T-cell (primary cell): ENCODE data around the gene LMTK3. TPM values are rescaled to one million over a fixed set of nuclear protein-coding genes. Genes with fewer than 3 reads are reported as not detected.

Source experiments
- ATAC-seq, 4 experiments: fragments of 200-7000 bp in 3 of 4; fragments of 150-1000 bp in 1 of 4; cut with Tn5 transposase; replicated peaks in 1 of 4; 1 replicate in 3 of 4; 2 replicates in 1 of 4; pipeline ENCODE4 v1.10.0; 2021; ENCODE audit warnings: moderate library complexity in 3 of 4, mild to moderate bottlenecking in 2 of 4, moderate number of reproducible peaks in 1 of 4
- CTCF ChIA-PET, 2 donors: fragments of 300-600 bp; sonication (Branson Sonifier 250); formaldehyde crosslinking; loops; one replicate each; lab custom pipeline; 2022; ENCODE audit warnings: antibody characterized with exemption in 2 of 2; lab: Charles Lee
- POLR2A ChIA-PET, 2 donors: fragments of 300-600 bp; sonication (Branson Sonifier 250); formaldehyde crosslinking; loops; one replicate each; lab custom pipeline; 2022; ENCODE audit warnings: antibody characterized with exemption in 2 of 2; lab: Charles Lee
- DNase-seq, 35 experiments: peaks; one replicate each; pipeline versions ENCODE4 v3.0.0 to v3.0.0-alpha.2; 2013 to 2023
- H3K27ac ChIP-seq: one replicate; pipeline ENCODE4 v1.5.1; 2013; ENCODE audit warnings: low read length
- H3K27me3 ChIP-seq, 2 experiments: replicated peaks in 1 of 2; 1 replicate in 1 of 2; 2 replicates in 1 of 2; pipeline versions ENCODE4 v1.6.1 to v1.7.0; 2013; ENCODE audit warnings: low read length in 1 of 2, mixed read lengths in 1 of 2; ENCODE audit not compliant: control insufficient read depth in 2 of 2, insufficient read depth in 2 of 2; ENCODE audit errors: extremely low read depth in 1 of 2
- H3K36me3 ChIP-seq, 2 donors: 1 replicate in 1 of 2; 2 replicates in 1 of 2; pipeline versions ENCODE4 v1.6.1 to v1.7.0; 2013; ENCODE audit warnings: low read length in 1 of 2; ENCODE audit not compliant: control insufficient read depth in 2 of 2, insufficient read depth in 1 of 2; ENCODE audit errors: extremely low read depth in 1 of 2
- H3K4me1 ChIP-seq, 2 experiments: 1 replicate in 1 of 2; 2 replicates in 1 of 2; pipeline versions ENCODE4 v1.6.1 to v1.7.0; 2013; ENCODE audit warnings: low read length in 2 of 2, mixed read lengths in 1 of 2; ENCODE audit not compliant: insufficient read depth in 2 of 2, control insufficient read depth in 1 of 2; ENCODE audit errors: extremely low read depth in 1 of 2
- H3K4me3 ChIP-seq, 2 donors: 1 replicate in 1 of 2; 2 replicates in 1 of 2; pipeline versions ENCODE4 v1.5.1 to v1.7.0; 2013; ENCODE audit warnings: mild to moderate bottlenecking in 2 of 2, low read length in 1 of 2, moderate library complexity in 1 of 2; ENCODE audit not compliant: control insufficient read depth in 1 of 2; ENCODE audit errors: extremely low read depth in 1 of 2
- H3K9me3 ChIP-seq: 2 replicates; pipeline ENCODE4 v1.7.0; 2013
- H3K27ac Mint-ChIP-seq, 2 donors: one replicate each; pipeline ENCODE4 v1.8.0; 2020 to 2021; ENCODE audit warnings: mild to moderate bottlenecking in 2 of 2, mixed read lengths in 2 of 2
- H3K27me3 Mint-ChIP-seq, 2 donors: one replicate each; pipeline ENCODE4 v1.8.0; 2021 to 2022; ENCODE audit warnings: mixed read lengths in 2 of 2
- H3K36me3 Mint-ChIP-seq: one replicate; pipeline ENCODE4 v1.8.0; 2021; ENCODE audit warnings: mixed read lengths
- H3K4me1 Mint-ChIP-seq, 3 donors: one replicate each; pipeline ENCODE4 v1.8.0; 2020 to 2022; ENCODE audit warnings: mixed read lengths in 3 of 3, mild to moderate bottlenecking in 1 of 3
- H3K4me3 Mint-ChIP-seq, 3 donors: one replicate each; pipeline ENCODE4 v1.8.0; 2020 to 2022; ENCODE audit warnings: mild to moderate bottlenecking in 3 of 3, mixed read lengths in 3 of 3, moderate library complexity in 3 of 3
- H3K9me3 Mint-ChIP-seq, 3 donors: one replicate each; pipeline ENCODE4 v1.8.0; 2020 to 2022; ENCODE audit warnings: mixed read lengths in 3 of 3
- WGBS: methylation state at CpG from one replicate; pipeline ENCODE4 v1.1.5; 2013; ENCODE audit warnings: missing lambda C conversion rate; ENCODE audit not compliant: insufficient coverage; 5-methylcytosine and 5-hydroxymethylcytosine counted together
- total RNA-seq, 35 experiments: library from RNA in 6 of 35; stranded (reverse) in 6 of 35; fragments of 120-200 nt in 1 of 35; gene quantifications; one replicate each; pipeline versions ENCODE4 v1.2.1 to v1.2.4 and lab custom pipeline; 2013 to 2026

The LMTK3 gene
- total RNA-seq, 5 donors from 2014 or later (not counting 1 experiment from before 2014, with no cell fraction given): 17.5 to 28.2 (median 23.5) TPM

GRCh38 chr19:48510421-48511268, 990 bp downstream of the LMTK3 start:
- no peaks in the 10 kb centered on the region for H3K27me3 Mint-ChIP-seq
- peak; percentile 40 to 58 (median 50) for ATAC-seq
- CTCF ChIA-PET: interaction anchor here in 1 of 2 donors (0.6 to 0.7 kb wide), 2 partner anchors 21 to 107 kb away, joined by 3 to 5 read pairs; no protein-coding TSS in a partner anchor
- DNase-seq: peak; percentile 49 to 85 (median 73)
- H3K27ac Mint-ChIP-seq: peak overlapping the region; percentile 86 to 87
- peaks cover 9% of the 10 kb centered on the region for H3K36me3 Mint-ChIP-seq
- H3K9me3 Mint-ChIP-seq: no peaks in the 10 kb centered on the region
- H3K4me1 Mint-ChIP-seq: peaks cover 13 to 20% (median 16%) of the 10 kb centered on the region in 3 donors
- H3K4me1 ChIP-seq: peaks cover 12 to 42% of the 10 kb centered on the region in 2 experiments
- H3K4me3 Mint-ChIP-seq: peak overlapping the region in 1 of 3 donors; percentile 87
- peaks cover 0 to 11% of the 10 kb centered on the region in 2 donors for H3K36me3 ChIP-seq
- WGBS: 17% methylated on average over 17 of the region's 24 CpGs
- H3K4me3 ChIP-seq: peak overlapping the region; percentile 53 to 65
- peaks cover 0 to 8% of the 10 kb centered on the region in 2 experiments for H3K27me3 ChIP-seq
- POLR2A ChIA-PET: no interaction called here
- H3K27ac ChIP-seq: peak overlapping the region; percentile 34
- H3K9me3 ChIP-seq: no peaks in the 10 kb centered on the region

GRCh38 chr19:48509467-48510194, 2.0 kb downstream of the LMTK3 start:
- Histone ChIP-seq H3K36me3 (peaks cover 0 to 11% of the 10 kb centered on the region in 2 donors), H3K27me3 (peaks cover 0 to 8% of the 10 kb centered on the region in 2 experiments), H3K9me3 (no peaks in the 10 kb centered on the region), H3K4me1 (peaks cover 12 to 42% of the 10 kb centered on the region in 2 experiments), H3K27ac (no peak overlapping the region), H3K4me3 (no peak overlapping the region)
- Mint-ChIP-seq H3K27ac (no peak overlapping the region), H3K36me3 (peaks cover 9% of the 10 kb centered on the region), H3K9me3 (no peaks in the 10 kb centered on the region), H3K4me3 (peak overlapping the region in 1 of 3 donors; percentile 21), H3K27me3 (no peaks in the 10 kb centered on the region), H3K4me1 (peaks cover 13 to 20% (median 16%) of the 10 kb centered on the region in 3 donors)
- ChIA-PET CTCF (interaction anchor here in 1 of 2 donors (0.6 kb wide), 1 partner anchor 20 kb away, joined by 3 read pairs; no protein-coding TSS in a partner anchor), POLR2A (no interaction called here)
- peak in 1 of 35 experiments; percentile 4 for DNase-seq
- no peak for ATAC-seq
- WGBS: 86% methylated on average over 4 of the region's 12 CpGs

GRCh38 chr19:48508729-48509411, 2.8 kb downstream of the LMTK3 start:
- WGBS: 93% methylated on average over 25 of the region's 32 CpGs
- Mint-ChIP-seq H3K4me1 (peaks cover 11 to 16% (median 12%) of the 10 kb centered on the region in 3 donors), H3K9me3 (no peaks in the 10 kb centered on the region), H3K27me3 (no peaks in the 10 kb centered on the region), H3K36me3 (peaks cover 9% of the 10 kb centered on the region), H3K4me3 (no peak overlapping the region), H3K27ac (no peak overlapping the region)
- H3K27ac ChIP-seq: no peak overlapping the region
- CTCF ChIA-PET: no interaction called here
- peaks cover 12 to 38% of the 10 kb centered on the region in 2 experiments for H3K4me1 ChIP-seq
- ATAC-seq (no peak), DNase-seq (no peak)
- H3K27me3 ChIP-seq: peaks cover 0 to 8% of the 10 kb centered on the region in 2 experiments
- H3K36me3 ChIP-seq: peaks cover 0 to 11% of the 10 kb centered on the region in 2 donors
- no peaks in the 10 kb centered on the region for H3K9me3 ChIP-seq
- POLR2A ChIA-PET: no interaction called here
- H3K4me3 ChIP-seq: no peak overlapping the region

- H3K4me3 ChIP-seq: no peak overlapping the region
- ATAC-seq (no peak), DNase-seq (no peak)
- peaks cover 0 to 8% of the 10 kb centered on the region in 2 experiments for H3K27me3 ChIP-seq
- WGBS: 81% methylated on average over 6 of the region's 7 CpGs
- CTCF ChIA-PET: interaction anchor here in 1 of 2 donors (3.5 kb wide), 1 partner anchor 76 kb away, joined by 35 read pairs; no protein-coding TSS in a partner anchor
- Mint-ChIP-seq H3K27ac (peak overlapping the region in 1 of 2 donors; percentile 25), H3K9me3 (no peaks in the 10 kb centered on the region), H3K4me1 (peaks cover 10 to 14% (median 13%) of the 10 kb centered on the region in 3 donors), H3K27me3 (no peaks in the 10 kb centered on the region), H3K4me3 (no peak overlapping the region), H3K36me3 (peaks cover 9% of the 10 kb centered on the region)
- H3K36me3 ChIP-seq: peaks cover 0 to 11% of the 10 kb centered on the region in 2 donors
- no peak overlapping the region for H3K27ac ChIP-seq
- peaks cover 12 to 31% of the 10 kb centered on the region in 2 experiments for H3K4me1 ChIP-seq
- H3K9me3 ChIP-seq: no peaks in the 10 kb centered on the region
- POLR2A ChIA-PET: no interaction called here
Observed at GRCh38 chr19:48507911-48508439, 3.7 kb downstream of the LMTK3 start.

- Histone ChIP-seq H3K4me1 (peaks cover 8 to 29% of the 10 kb centered on the region in 2 experiments), H3K36me3 (peaks cover 0 to 11% of the 10 kb centered on the region in 2 donors), H3K27me3 (peaks cover 0 to 4% of the 10 kb centered on the region in 2 experiments), H3K27ac (no peak overlapping the region), H3K4me3 (no peak overlapping the region), H3K9me3 (no peaks in the 10 kb centered on the region)
- no peak overlapping the region for H3K4me3 Mint-ChIP-seq
- ATAC-seq (peak in 1 of 4 experiments; percentile 18), DNase-seq (peak in 3 of 35 experiments; percentile 20 to 69 (median 38))
- CTCF ChIA-PET: interaction anchor here (0.6 to 3.5 kb wide), 20 partner anchors 19 to 600 kb away, joined by 3 to 35 read pairs (median 4); partner anchors contain the start of genes RPL18 (in 1 of the 2) and SPHK2 (in 1 of the 2)
- peaks cover 9% of the 10 kb centered on the region for H3K36me3 Mint-ChIP-seq
- no peaks in the 10 kb centered on the region for H3K9me3 Mint-ChIP-seq
- H3K27me3 Mint-ChIP-seq: no peaks in the 10 kb centered on the region
- POLR2A ChIA-PET: interaction anchor here in 1 of 2 donors (0.6 to 0.7 kb wide), 2 partner anchors 11 to 89 kb away, joined by 3 to 5 read pairs; no protein-coding TSS in a partner anchor
- H3K27ac Mint-ChIP-seq: peak overlapping the region in 1 of 2 donors; percentile 39
- 98% methylated on average over 5 of the region's 5 CpGs for WGBS
- peaks cover 12 to 26% (median 25%) of the 10 kb centered on the region in 3 donors for H3K4me1 Mint-ChIP-seq
Observed at GRCh38 chr19:48506138-48506733, 5.4 kb downstream of the LMTK3 start.
